ENCODE results near the gene BIK.
"Not testable (repeated sequence)": the region's sequence is repeated elsewhere in the genome, so short reads cannot be mapped to it uniquely, and the experiment has no call there.

BIK gene

GRCh38 chr22:43142880-43143562 lies 32.5 kb downstream of the BIK start, which contains the start of gene MCAT:
TSS of gene MCAT (minus strand) at chr22:43143398. CDS start at chr22:43143348, 50 bp downstream.
- intact Hi-C loops (cut with DNase I; ENCODE audit: low total_unique reads): no loop called here
- Histone ChIP-seq H3K36me3 (peaks cover 6 to 33% (median 28%) of the 10 kb centered on the region in 3 donors), H3K4me1 (peaks cover 0 to 27% (median 16%) of the 10 kb centered on the region in 4 donors), H3K27me3 (no peaks in the 10 kb centered on the region), H3K27ac (peak within 1 kb of the TSS; percentile 54 to 61), H3K9me3 (no peaks in the 10 kb centered on the region), H3K4me3 (peak within 1 kb of the TSS; percentile 86 to 88)
- no peak for TF ChIP-seq CTCF (IDR thresholded peaks at IDR 0.05)
- DNase-seq: peak; percentile 80 to 90

- intact Hi-C loops (cut with DNase I; ENCODE audit: low total_unique reads): no loop called here
- Histone ChIP-seq H3K27me3 (no peaks in the 10 kb centered on the region), H3K4me1 (peaks cover 0 to 27% (median 16%) of the 10 kb centered on the region in 4 donors), H3K9me3 (no peaks in the 10 kb centered on the region), H3K4me3 (no peak overlapping the region), H3K27ac (no peak overlapping the region), H3K36me3 (peaks cover 0 to 14% (median 11%) of the 10 kb centered on the region in 3 donors)
- TF ChIP-seq CTCF (IDR thresholded peaks at IDR 0.05): no peak
- DNase-seq: no peak
Measured at GRCh38 chr22:43144949-43145348, 34.4 kb downstream of the BIK start.

- H3K9me3 ChIP-seq; DNase-seq; H3K27ac ChIP-seq; H3K36me3 ChIP-seq; intact Hi-C loops (cut with DNase I; ENCODE audit: low total_unique reads); H3K27me3 ChIP-seq; H3K4me3 ChIP-seq: not testable (repeated sequence)
- peaks cover 0 to 27% (median 16%) of the 10 kb centered on the region in 4 donors for H3K4me1 ChIP-seq
Measured at GRCh38 chr22:43145371-43145770, 34.8 kb downstream of the BIK start.

GRCh38 chr22:43146332-43146731 lies 35.8 kb downstream of the BIK start:
- H3K9me3 ChIP-seq; H3K27ac ChIP-seq; intact Hi-C loops (cut with DNase I; ENCODE audit: low total_unique reads); H3K27me3 ChIP-seq; H3K36me3 ChIP-seq; DNase-seq; H3K4me3 ChIP-seq: not testable (repeated sequence)
- H3K4me1 ChIP-seq: peaks cover 0 to 29% (median 21%) of the 10 kb centered on the region in 4 donors

GRCh38 chr22:43147821-43148220 lies 37.3 kb downstream of the BIK start:
- no peaks in the 10 kb centered on the region for H3K27me3 ChIP-seq
- intact Hi-C loops (cut with DNase I; ENCODE audit: low total_unique reads): no loop called here
- no peaks in the 10 kb centered on the region for H3K36me3 ChIP-seq
- no peak overlapping the region for H3K4me3 ChIP-seq
- no peak for DNase-seq
- H3K27ac ChIP-seq: no peak overlapping the region
- H3K9me3 ChIP-seq: no peaks in the 10 kb centered on the region
- TF ChIP-seq CTCF (IDR thresholded peaks at IDR 0.05): no peak
- H3K4me1 ChIP-seq: peaks cover 0 to 24% (median 14%) of the 10 kb centered on the region in 4 donors

- no peak for DNase-seq
- peaks cover 0 to 25% (median 16%) of the 10 kb centered on the region in 4 donors for H3K4me1 ChIP-seq
- H3K4me3 ChIP-seq: no peak overlapping the region
- intact Hi-C loops (cut with DNase I; ENCODE audit: low total_unique reads): no loop called here
- no peaks in the 10 kb centered on the region for H3K9me3 ChIP-seq
- no peak for TF ChIP-seq CTCF (IDR thresholded peaks at IDR 0.05)
- no peaks in the 10 kb centered on the region for H3K36me3 ChIP-seq
- no peak overlapping the region for H3K27ac ChIP-seq
- H3K27me3 ChIP-seq: no peaks in the 10 kb centered on the region
Measured at GRCh38 chr22:43148581-43148980, 38.0 kb downstream of the BIK start.
